Suprapubic skin (tissue), 4 donors: ENCODE results near the gene AGT.

Experiments used
- CTCF ChIP-seq, 2 donors: fragments of 200-600 bp in 1 of 2; fragments of 450-650 bp in 1 of 2; sonication (generic) in 1 of 2; IDR thresholded peaks; one replicate each; pipeline ENCODE4 v1.5.1; 2016 to 2019; ENCODE audit warnings: antibody characterized with exemption in 2 of 2, mild to moderate bottlenecking in 1 of 2, moderate library complexity in 1 of 2
- POLR2A ChIP-seq, 2 donors: fragments of 450-650 bp; IDR thresholded peaks; one replicate each; pipeline ENCODE4 v1.6.1; 2017; ENCODE audit warnings: antibody characterized with exemption in 2 of 2, mild to moderate bottlenecking in 2 of 2, moderate library complexity in 2 of 2
- POLR2AphosphoS5 ChIP-seq, 3 donors: sonication (generic); formaldehyde crosslinking; IDR thresholded peaks; one replicate each; pipeline ENCODE4 v1.6.1; 2017; ENCODE audit warnings: antibody characterized with exemption in 3 of 3

- TF ChIP-seq CTCF (IDR thresholded peaks at IDR 0.05) (no peak), POLR2A (IDR thresholded peaks at IDR 0.05) (no peak), POLR2AphosphoS5 (IDR thresholded peaks at IDR 0.05) (no peak)
These were observed 14.9 kb upstream of the AGT start for GRCh38 chr1:230728710-230729392.
